BE2C (cell line): ENCODE data around the gene SPATA1.
"Not testable (repeated sequence)": the region's sequence is repeated elsewhere in the genome, so short reads cannot be mapped to it uniquely, and the experiment has no call there.

Experiments
- DNase-seq: peaks from one replicate; pipeline ENCODE4 v3.0.0-alpha.2; 2020
- H3K27me3 ChIP-seq: fragments of 250-450 bp; sonication (Bioruptor Pico); 2 replicates; pipeline ENCODE4 v1.5.1; 2020; ENCODE audit warnings: mild to moderate bottlenecking
- H3K36me3 ChIP-seq: fragments of 250-450 bp; sonication (Bioruptor Pico); 2 replicates; pipeline ENCODE4 v1.5.1; 2020; ENCODE audit warnings: mild to moderate bottlenecking
- H3K4me1 ChIP-seq: fragments of 250-450 bp; sonication (Bioruptor Pico); 2 replicates; pipeline ENCODE4 v1.5.1; 2020
- H3K4me3 ChIP-seq: 2 replicates; pipeline ENCODE4 v1.5.1; 2011; ENCODE audit warnings: low read depth, low read length
- H3K9me3 ChIP-seq: fragments of 250-450 bp; sonication (Bioruptor Pico); 2 replicates; pipeline ENCODE4 v1.5.1; 2020
- TF ChIP-seq, protein P1 (sequence below): IDR thresholded peaks from 2 replicates; pipeline ENCODE4 v1.5.1; 2012; ENCODE audit warnings: mild to moderate bottlenecking, low read depth, low read length

Gene SPATA1

DNA sequence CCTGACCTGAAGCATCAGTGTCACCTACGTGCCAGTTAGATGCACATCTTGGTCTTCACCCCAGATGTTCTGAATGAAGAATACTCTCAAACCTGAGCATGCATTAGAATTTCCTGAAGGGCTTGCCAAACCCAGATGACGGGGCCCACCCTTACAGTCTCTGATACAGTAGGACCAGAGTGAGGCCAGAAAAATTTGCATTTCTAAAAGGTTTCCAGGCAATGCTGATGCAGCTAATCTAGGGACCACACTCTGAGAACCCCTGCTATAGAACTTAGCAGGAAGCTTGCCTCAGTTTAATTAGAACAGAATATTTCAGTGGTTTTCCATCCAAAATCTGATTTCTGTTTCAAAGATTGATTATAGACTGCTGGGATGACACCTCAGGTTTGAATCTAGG lies 77.9 kb downstream of the SPATA1 start:
- H3K27me3 ChIP-seq: no peaks in the 10 kb centered on the region
- TF ChIP-seq, protein P1, sequence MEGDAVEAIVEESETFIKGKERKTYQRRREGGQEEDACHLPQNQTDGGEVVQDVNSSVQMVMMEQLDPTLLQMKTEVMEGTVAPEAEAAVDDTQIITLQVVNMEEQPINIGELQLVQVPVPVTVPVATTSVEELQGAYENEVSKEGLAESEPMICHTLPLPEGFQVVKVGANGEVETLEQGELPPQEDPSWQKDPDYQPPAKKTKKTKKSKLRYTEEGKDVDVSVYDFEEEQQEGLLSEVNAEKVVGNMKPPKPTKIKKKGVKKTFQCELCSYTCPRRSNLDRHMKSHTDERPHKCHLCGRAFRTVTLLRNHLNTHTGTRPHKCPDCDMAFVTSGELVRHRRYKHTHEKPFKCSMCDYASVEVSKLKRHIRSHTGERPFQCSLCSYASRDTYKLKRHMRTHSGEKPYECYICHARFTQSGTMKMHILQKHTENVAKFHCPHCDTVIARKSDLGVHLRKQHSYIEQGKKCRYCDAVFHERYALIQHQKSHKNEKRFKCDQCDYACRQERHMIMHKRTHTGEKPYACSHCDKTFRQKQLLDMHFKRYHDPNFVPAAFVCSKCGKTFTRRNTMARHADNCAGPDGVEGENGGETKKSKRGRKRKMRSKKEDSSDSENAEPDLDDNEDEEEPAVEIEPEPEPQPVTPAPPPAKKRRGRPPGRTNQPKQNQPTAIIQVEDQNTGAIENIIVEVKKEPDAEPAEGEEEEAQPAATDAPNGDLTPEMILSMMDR: no peak
- H3K36me3 ChIP-seq: no peaks in the 10 kb centered on the region
- H3K4me1 ChIP-seq: peaks cover 19% of the 10 kb centered on the region
- H3K9me3 ChIP-seq: no peaks in the 10 kb centered on the region
- no peak overlapping the region for H3K4me3 ChIP-seq
- DNase-seq: no peak

DNA sequence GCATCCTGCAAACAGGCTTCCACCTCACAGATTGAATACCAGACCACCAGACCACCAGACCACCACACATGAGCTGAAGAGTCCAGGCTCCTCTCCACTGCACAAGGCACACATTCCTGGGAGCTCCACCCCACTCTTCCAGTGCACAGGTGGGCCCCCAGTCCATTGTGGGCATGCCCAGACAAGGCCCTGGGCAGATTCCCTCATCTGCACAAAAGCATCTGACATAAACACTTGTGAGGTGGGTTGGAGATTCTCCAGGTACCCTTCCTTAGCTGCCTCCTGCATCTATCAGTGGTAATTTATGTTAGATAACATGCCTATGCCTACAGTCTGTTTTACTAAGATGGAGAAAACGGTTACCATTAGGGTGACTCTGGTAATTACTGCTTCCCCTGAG lies 79.6 kb downstream of the SPATA1 start:
- DNase-seq: no peak
- TF ChIP-seq, protein P1: no peak
- Histone ChIP-seq H3K27me3 (no peaks in the 10 kb centered on the region), H3K36me3 (no peaks in the 10 kb centered on the region), H3K9me3 (no peaks in the 10 kb centered on the region), H3K4me1 (peaks cover 19% of the 10 kb centered on the region), H3K4me3 (no peak overlapping the region)

DNA sequence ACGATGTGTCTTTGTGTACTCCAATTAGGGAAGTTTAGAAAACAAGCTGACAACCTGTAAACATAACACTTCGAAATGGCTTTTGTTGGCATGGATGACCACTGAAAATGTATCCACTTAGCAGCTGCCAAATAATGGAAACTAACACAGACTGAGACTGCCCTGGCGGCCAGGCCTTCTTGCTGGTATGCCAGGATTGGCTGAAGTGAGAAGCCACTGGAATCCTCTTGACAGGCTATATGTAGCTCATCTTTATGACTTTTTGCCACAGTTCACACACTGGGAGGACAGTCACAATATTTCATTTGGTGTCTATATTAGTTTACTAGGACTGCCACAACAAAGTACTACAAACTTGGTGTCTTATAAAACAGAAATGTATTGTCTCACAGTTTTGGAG lies 80.9 kb downstream of the SPATA1 start:
- no peak for DNase-seq
- no peak overlapping the region for H3K4me3 ChIP-seq
- H3K4me1 ChIP-seq: peaks cover 19% of the 10 kb centered on the region
- TF ChIP-seq, protein P1: no peak
- no peaks in the 10 kb centered on the region for H3K9me3 ChIP-seq
- no peaks in the 10 kb centered on the region for H3K27me3 ChIP-seq
- H3K36me3 ChIP-seq: no peaks in the 10 kb centered on the region

DNA sequence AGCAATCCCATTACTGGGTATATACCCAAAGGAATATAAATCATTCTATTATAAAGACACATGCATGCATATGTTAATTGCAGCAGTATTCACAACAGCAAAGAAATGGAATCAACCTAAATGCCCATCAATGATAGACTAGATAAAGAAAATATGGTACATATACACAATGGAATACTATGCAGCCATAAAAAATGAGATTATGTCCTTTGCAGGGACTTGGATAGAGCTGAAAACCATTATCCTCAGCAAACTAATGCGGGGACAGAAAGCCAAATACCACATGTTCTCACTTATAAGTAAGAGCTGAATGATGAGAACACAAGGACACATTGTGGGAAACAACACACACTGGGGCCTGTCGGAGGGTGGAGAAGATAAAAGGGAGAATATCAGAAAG lies 88.8 kb downstream of the SPATA1 start:
- not testable (repeated sequence) for H3K4me1 ChIP-seq, H3K4me3 ChIP-seq, DNase-seq, H3K36me3 ChIP-seq, H3K9me3 ChIP-seq, H3K27me3 ChIP-seq

DNA sequence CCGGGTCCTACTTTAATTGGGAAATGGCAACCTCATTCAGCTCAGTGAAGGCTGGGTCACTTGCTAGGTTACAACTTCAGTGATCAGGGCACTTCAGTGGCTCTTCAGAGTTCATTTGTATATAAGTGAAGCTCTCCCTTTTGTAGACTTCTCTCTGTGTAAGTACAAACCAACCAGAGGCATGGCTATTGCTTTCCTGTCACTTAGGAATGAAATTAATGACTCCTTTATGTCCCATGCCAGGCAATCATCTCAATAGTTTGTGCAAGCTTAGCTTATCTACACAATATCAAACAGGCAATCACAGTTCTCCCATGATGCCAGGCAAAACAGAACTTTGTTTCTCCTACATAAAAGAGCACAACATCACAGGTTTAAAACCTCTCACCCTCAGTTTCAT lies 90.8 kb downstream of the SPATA1 start:
- H3K27me3 ChIP-seq: no peaks in the 10 kb centered on the region

DNA sequence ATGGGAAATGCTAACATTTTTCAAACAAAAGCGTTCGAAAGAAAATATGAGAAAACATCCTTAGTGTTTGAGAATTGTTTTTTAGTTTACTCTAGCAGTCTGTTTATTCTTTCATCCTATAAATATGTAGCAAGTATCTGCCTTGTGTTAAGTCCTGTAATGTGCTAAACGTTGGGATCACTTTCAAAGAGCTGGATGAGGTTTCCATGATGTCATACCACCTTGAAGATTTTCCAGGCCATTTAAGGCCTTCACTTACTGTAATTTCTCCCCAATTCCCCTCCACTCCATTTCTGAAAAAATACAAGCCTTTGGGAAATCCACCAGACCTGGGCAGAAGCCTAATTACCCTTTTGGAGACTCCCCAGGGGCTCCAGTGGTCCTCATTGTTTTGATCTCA lies 92.2 kb downstream of the SPATA1 start:
- Histone ChIP-seq H3K4me3 (no peak overlapping the region), H3K9me3 (no peaks in the 10 kb centered on the region), H3K27me3 (no peaks in the 10 kb centered on the region), H3K4me1 (no peaks in the 10 kb centered on the region), H3K36me3 (no peaks in the 10 kb centered on the region)
- TF ChIP-seq, protein P1: no peak
- no peak for DNase-seq

More for the DNA sequence above, 90.8 kb downstream of the SPATA1 start:
- Histone ChIP-seq H3K4me1 (no peaks in the 10 kb centered on the region), H3K9me3 (no peaks in the 10 kb centered on the region), H3K36me3 (no peaks in the 10 kb centered on the region), H3K4me3 (no peak overlapping the region)
- DNase-seq: no peak
- TF ChIP-seq, protein P1: no peak
